Colonic mucosa (tissue), 4 donors: ENCODE results near the gene SMARCD1. TPM values are rescaled to one million over a fixed set of nuclear protein-coding genes. Genes with fewer than 3 reads are reported as not detected.

Experiments
- DNase-seq: peaks from one replicate; pipeline ENCODE4 v3.0.0-alpha.2; 2020
- H3K27ac ChIP-seq: fragments of 200-600 bp; one replicate; pipeline ENCODE4 v1.8.0; 2021
- H3K27me3 ChIP-seq: fragments of 200-600 bp; one replicate; pipeline ENCODE4 v1.8.0; 2021
- H3K36me3 ChIP-seq: fragments of 200-600 bp; one replicate; pipeline ENCODE4 v1.8.0; 2021
- H3K4me1 ChIP-seq: fragments of 200-600 bp; one replicate; pipeline ENCODE4 v1.8.0; 2021; ENCODE audit warnings: mild to moderate bottlenecking
- H3K4me3 ChIP-seq: fragments of 200-600 bp; one replicate; pipeline ENCODE4 v1.8.0; 2021
- H3K9ac ChIP-seq, 2 donors: one replicate each; pipeline ENCODE4 v1.7.0; 2013; ENCODE audit warnings: control low read depth in 2 of 2, low read depth in 2 of 2, low read length in 2 of 2
- H3K9me3 ChIP-seq: fragments of 200-600 bp; one replicate; pipeline ENCODE4 v1.8.0; 2021
- CTCF ChIP-seq: fragments of 200-600 bp; IDR thresholded peaks from one replicate; pipeline ENCODE4 v1.8.0; 2022; ENCODE audit warnings: antibody characterized with exemption, mild to moderate bottlenecking
- intact Hi-C: fragments of 100-400 bp; cut with DNase I; formaldehyde crosslinking; loops from one replicate; pipeline ENCODE4 v1.14.1; 2022
- total RNA-seq, 2 donors: library from RNA; stranded (reverse); fragmentation: NEBNext Ultra II Directional in 1 of 2; extraction: Animal tissue kit (Norgen Biotek cat#: 25700) in 1 of 2; gene quantifications; one replicate each; pipeline ENCODE4 v1.2.1, GENCODE V29; 2021
- donor health status: healthy.
- donor health status: DM: no; HTN: no; CAD: no.
- donor health status: DM: no; HTN: no; CAD: no.

SMARCD1 gene
- total RNA-seq, 2 donors from 2014 or later: 30.6 to 43.9 TPM

- intact Hi-C loops: no loop called here
- DNase-seq: no peak
- Histone ChIP-seq H3K27me3 (peaks cover 11% of the 10 kb centered on the region), H3K9me3 (no peaks in the 10 kb centered on the region), H3K36me3 (no peaks in the 10 kb centered on the region), H3K27ac (no peak overlapping the region), H3K4me3 (no peak overlapping the region), H3K9ac (no peak overlapping the region), H3K4me1 (peaks cover 5% of the 10 kb centered on the region)
- no peak for TF ChIP-seq CTCF
Measured at GRCh38 chr12:50052964-50053363, 32.2 kb upstream of the SMARCD1 start.

DNA sequence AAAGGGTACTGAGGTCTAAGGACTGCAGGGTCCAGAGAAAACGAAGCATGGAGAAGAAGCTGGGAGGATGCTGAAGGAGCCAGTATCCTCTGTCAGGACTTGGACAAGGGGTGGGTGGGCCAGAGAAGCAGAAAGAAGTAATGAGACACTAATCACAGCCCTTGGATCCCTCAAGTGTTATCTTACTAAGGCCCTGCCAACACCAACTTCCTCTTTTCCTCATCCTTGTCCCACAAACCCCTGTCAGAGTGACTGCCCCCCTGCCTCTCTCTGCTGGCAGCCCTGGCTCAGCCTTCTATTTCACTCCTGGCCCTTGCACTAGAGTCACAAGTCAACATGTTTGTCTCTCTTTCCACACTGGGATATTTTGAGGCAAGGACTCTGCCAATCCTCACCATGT, 31.6 kb upstream of the SMARCD1 start:
- H3K27me3 ChIP-seq: peaks cover 11% of the 10 kb centered on the region
- H3K9ac ChIP-seq: no peak overlapping the region
- no peaks in the 10 kb centered on the region for H3K9me3 ChIP-seq
- intact Hi-C loops: no loop called here
- no peak for TF ChIP-seq CTCF
- no peaks in the 10 kb centered on the region for H3K36me3 ChIP-seq
- DNase-seq: no peak
- no peak overlapping the region for H3K27ac ChIP-seq
- H3K4me3 ChIP-seq: no peak overlapping the region
- peaks cover 5% of the 10 kb centered on the region for H3K4me1 ChIP-seq

DNA sequence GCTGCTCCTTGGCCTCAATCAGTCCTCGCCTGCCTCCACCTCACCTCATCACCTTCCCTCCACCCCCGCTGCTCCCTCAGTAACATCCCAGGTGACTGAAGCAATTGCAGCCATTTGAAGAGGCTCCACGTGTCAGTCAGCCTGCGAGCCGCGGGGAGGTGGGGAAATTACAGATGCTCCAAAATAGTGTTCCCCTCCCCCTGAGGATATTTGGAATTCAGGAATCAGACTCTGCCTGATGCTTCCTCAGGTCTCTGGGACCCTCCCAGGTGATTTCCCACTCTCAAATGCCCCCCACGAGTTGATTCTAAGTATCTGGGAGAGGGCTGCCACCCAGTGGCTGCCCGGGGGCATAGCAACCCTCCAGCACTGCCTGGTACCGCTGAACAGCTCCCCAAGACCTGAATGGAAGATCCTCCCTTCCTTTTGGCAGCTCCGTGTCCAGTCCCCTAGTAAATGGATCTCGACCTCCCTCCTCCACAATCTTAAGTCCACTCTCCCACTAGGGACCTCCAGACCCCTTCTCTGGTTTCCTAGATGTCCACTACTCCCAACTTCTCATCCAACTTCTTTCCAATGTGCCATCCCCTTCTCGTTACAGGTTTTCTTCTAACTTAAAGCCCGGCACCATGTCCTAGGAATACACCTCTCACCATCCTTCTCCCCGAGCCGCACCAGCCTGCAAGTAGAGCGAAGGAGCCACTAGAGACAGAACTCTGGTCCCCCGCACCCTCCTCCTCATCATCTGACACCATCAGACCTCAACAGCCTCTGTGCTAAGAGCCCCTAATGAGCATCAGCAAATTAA, 29.1 kb upstream of the SMARCD1 start:
- no peak overlapping the region for H3K27ac ChIP-seq
- H3K9ac ChIP-seq: peak overlapping the region in 1 of 2 donors; percentile 18
- H3K36me3 ChIP-seq: no peaks in the 10 kb centered on the region
- peaks cover 5% of the 10 kb centered on the region for H3K4me1 ChIP-seq
- DNase-seq: peak; percentile 40
- peak; percentile 96 for TF ChIP-seq CTCF
- no peak overlapping the region for H3K4me3 ChIP-seq
- intact Hi-C loops: loop anchor here (5.0 kb wide), 1 partner anchor 279 kb away; no protein-coding TSS in a partner anchor
- no peaks in the 10 kb centered on the region for H3K9me3 ChIP-seq
- peaks cover 11% of the 10 kb centered on the region for H3K27me3 ChIP-seq

DNA sequence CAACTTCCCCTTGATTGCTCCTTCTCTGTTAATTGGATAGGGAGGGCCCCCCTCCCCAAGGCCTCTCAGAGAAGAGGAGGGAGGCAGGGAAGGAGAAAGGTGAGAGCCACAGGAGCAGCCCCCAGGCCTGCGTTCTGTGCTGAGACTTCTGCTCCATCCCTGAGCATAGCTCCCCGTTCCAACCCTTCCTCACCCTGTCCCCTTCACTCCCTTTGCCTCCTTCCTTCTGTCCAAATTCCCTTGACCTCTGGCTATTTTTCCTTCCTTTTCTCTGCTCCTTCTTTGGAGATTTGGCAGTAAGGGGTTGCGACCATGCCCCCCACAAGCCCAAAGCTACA, 28.5 kb upstream of the SMARCD1 start:
- Histone ChIP-seq H3K9ac (peak overlapping the region in 1 of 2 donors; percentile 6), H3K4me3 (no peak overlapping the region), H3K27ac (no peak overlapping the region), H3K36me3 (no peaks in the 10 kb centered on the region), H3K4me1 (peaks cover 5% of the 10 kb centered on the region), H3K27me3 (peaks cover 11% of the 10 kb centered on the region), H3K9me3 (no peaks in the 10 kb centered on the region)
- intact Hi-C loops: loop anchor here (5.0 kb wide), 1 partner anchor 279 kb away; no protein-coding TSS in a partner anchor
- DNase-seq: no peak
- no peak for TF ChIP-seq CTCF

GRCh38 chr12:50057000-50057841, 27.9 kb upstream of the SMARCD1 start, which contains the start of gene ASIC1:
Gene ASIC1 (plus strand): TSS chr12:50057596. CDS start chr12:50058767, 1,171 bp downstream.
- DNase-seq: peak; percentile 64
- H3K27me3 ChIP-seq: peaks cover 11% of the 10 kb centered on the region
- H3K4me3 ChIP-seq: peak within 1 kb of the TSS; percentile 63
- intact Hi-C loops: loop anchor here (5.0 kb wide), 1 partner anchor 280 kb away; no protein-coding TSS in a partner anchor
- no peak within 1 kb of the TSS for H3K27ac ChIP-seq
- peak within 1 kb of the TSS; percentile 43 to 57 for H3K9ac ChIP-seq
- no peaks in the 10 kb centered on the region for H3K36me3 ChIP-seq
- peaks cover 5% of the 10 kb centered on the region for H3K4me1 ChIP-seq
- H3K9me3 ChIP-seq: no peaks in the 10 kb centered on the region
- TF ChIP-seq CTCF: no peak
